MCF 10A (cell line): ENCODE results near the gene TYR. TPM values are rescaled to one million over a fixed set of nuclear protein-coding genes. Genes with fewer than 3 reads are reported as not detected.
"Not testable (repeated sequence)": the region's sequence is repeated elsewhere in the genome, so short reads cannot be mapped to it uniquely, and the experiment has no call there.

Experiments used
- BruUV-seq: library from RNA; stranded (reverse); fragments of 400-500 nt; replicated peaks from 2 replicates; lab custom pipeline; 2021; lab: Mats Ljungman, UMichigan
- CTCF ChIA-PET: fragments of 300-600 bp; sonication (Branson Sonifier 250); formaldehyde crosslinking; extraction: SDS; loops from one replicate; lab custom pipeline; 2021; ENCODE audit warnings: antibody characterized with exemption, inconsistent platforms; lab: Yijun Ruan, JAX
- POLR2A ChIA-PET: fragments of 300-600, 350-650 bp; sonication (Branson Sonifier 250); formaldehyde crosslinking; extraction: SDS; loops from one replicate; lab custom pipeline; 2020; ENCODE audit warnings: antibody characterized with exemption, inconsistent platforms; lab: Yijun Ruan, JAX
- DNase-seq: peaks from one replicate; pipeline ENCODE4 v3.0.0-alpha.2; 2018; ENCODE audit not compliant: unreplicated experiment
- H3K27ac Mint-ChIP-seq: one replicate; pipeline ENCODE4 v1.8.0; 2022; ENCODE audit warnings: mild to moderate bottlenecking, low read depth, mixed read lengths; ENCODE audit not compliant: unreplicated experiment
- H3K27me3 Mint-ChIP-seq: one replicate; pipeline ENCODE4 v1.8.0; 2022; ENCODE audit warnings: mixed read lengths; ENCODE audit not compliant: insufficient read depth, unreplicated experiment
- H3K36me3 Mint-ChIP-seq: one replicate; pipeline ENCODE4 v1.8.0; 2022; ENCODE audit warnings: mild to moderate bottlenecking, moderate library complexity, mixed read lengths; ENCODE audit not compliant: insufficient read depth, unreplicated experiment
- H3K4me1 Mint-ChIP-seq: one replicate; pipeline ENCODE4 v1.8.0; 2022; ENCODE audit warnings: mixed read lengths; ENCODE audit not compliant: insufficient read depth, unreplicated experiment
- H3K4me3 Mint-ChIP-seq: one replicate; pipeline ENCODE4 v1.8.0; 2022; ENCODE audit warnings: mild to moderate bottlenecking, moderate library complexity, mixed read lengths; ENCODE audit not compliant: unreplicated experiment
- H3K9me3 Mint-ChIP-seq: one replicate; pipeline ENCODE4 v1.8.0; 2022; ENCODE audit warnings: mixed read lengths; ENCODE audit not compliant: unreplicated experiment
- intact Hi-C: fragments of 100-400 bp; cut with micrococcal nuclease; formaldehyde crosslinking; loops from 2 replicates; pipeline ENCODE4 v1.14.1; 2022
- total RNA-seq: library from RNA; stranded (reverse); gene quantifications from 2 replicates; pipeline ENCODE4 v1.2.3, GENCODE V29; 2022
- TF ChIP-seq, protein P1 (sequence below): fragments of 200-600 bp; IDR thresholded peaks from one replicate; pipeline ENCODE4 v1.8.0; 2022; ENCODE audit warnings: antibody characterized with exemption, mild to moderate bottlenecking; ENCODE audit not compliant: unreplicated experiment

Gene TYR
- total RNA-seq, 1 experiment from 2014 or later = not detected

DNA sequence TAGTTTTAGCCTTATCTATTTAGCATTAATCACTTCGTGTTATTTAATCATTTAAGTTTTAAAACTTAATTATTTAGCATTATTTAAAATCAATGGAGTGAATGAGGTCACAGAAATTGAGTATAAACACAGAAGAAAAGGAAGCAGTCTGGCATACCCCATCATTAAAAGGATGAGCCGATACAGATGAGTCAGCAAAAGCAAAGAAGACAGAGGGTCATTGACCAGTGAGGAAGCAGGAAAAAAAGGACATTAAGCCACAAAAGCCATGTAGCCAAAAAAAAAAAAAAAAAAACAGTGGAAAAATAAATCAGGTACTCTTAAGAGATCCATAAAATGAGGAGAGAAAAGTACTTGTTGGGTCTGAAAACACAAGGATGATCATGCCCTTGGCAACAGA, 71.5 kb downstream of the TYR start:
- intact Hi-C loops = no loop called here
- no peak for DNase-seq
- H3K36me3 Mint-ChIP-seq = no peaks in the 10 kb centered on the region
- peaks cover 100% of the 10 kb centered on the region for H3K27me3 Mint-ChIP-seq
- ChIA-PET CTCF (interaction anchor here (0.6 kb wide), 1 partner anchor 1372 kb away, joined by 3 read pairs; no protein-coding TSS in a partner anchor), POLR2A (no interaction called here)
- TF ChIP-seq, protein P1, sequence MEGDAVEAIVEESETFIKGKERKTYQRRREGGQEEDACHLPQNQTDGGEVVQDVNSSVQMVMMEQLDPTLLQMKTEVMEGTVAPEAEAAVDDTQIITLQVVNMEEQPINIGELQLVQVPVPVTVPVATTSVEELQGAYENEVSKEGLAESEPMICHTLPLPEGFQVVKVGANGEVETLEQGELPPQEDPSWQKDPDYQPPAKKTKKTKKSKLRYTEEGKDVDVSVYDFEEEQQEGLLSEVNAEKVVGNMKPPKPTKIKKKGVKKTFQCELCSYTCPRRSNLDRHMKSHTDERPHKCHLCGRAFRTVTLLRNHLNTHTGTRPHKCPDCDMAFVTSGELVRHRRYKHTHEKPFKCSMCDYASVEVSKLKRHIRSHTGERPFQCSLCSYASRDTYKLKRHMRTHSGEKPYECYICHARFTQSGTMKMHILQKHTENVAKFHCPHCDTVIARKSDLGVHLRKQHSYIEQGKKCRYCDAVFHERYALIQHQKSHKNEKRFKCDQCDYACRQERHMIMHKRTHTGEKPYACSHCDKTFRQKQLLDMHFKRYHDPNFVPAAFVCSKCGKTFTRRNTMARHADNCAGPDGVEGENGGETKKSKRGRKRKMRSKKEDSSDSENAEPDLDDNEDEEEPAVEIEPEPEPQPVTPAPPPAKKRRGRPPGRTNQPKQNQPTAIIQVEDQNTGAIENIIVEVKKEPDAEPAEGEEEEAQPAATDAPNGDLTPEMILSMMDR = no peak
- no peak overlapping the region for H3K27ac Mint-ChIP-seq
- BruUV-seq = no TSS peak
- no peaks in the 10 kb centered on the region for H3K9me3 Mint-ChIP-seq
- H3K4me1 Mint-ChIP-seq = no peaks in the 10 kb centered on the region
- no peak overlapping the region for H3K4me3 Mint-ChIP-seq

DNA sequence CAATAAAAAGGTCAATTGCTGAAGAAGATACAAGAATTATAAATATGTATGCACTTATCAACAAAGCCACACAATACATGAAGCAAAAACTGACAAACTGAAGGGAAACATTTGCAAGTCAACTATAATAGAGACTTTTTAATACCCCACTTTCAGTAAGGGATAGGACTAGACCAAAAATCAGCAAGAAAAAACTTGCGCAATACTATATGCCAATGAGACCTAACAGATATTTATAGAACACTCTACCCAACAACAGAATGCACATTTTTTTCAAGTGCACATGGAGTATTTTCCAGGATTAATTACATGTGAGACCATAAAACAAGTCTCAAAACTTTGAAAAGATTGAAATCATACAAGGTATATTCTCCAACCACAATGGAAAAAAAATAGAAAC, 83.8 kb downstream of the TYR start:
- BruUV-seq, DNase-seq, H3K4me1 Mint-ChIP-seq: not testable (repeated sequence)

DNA sequence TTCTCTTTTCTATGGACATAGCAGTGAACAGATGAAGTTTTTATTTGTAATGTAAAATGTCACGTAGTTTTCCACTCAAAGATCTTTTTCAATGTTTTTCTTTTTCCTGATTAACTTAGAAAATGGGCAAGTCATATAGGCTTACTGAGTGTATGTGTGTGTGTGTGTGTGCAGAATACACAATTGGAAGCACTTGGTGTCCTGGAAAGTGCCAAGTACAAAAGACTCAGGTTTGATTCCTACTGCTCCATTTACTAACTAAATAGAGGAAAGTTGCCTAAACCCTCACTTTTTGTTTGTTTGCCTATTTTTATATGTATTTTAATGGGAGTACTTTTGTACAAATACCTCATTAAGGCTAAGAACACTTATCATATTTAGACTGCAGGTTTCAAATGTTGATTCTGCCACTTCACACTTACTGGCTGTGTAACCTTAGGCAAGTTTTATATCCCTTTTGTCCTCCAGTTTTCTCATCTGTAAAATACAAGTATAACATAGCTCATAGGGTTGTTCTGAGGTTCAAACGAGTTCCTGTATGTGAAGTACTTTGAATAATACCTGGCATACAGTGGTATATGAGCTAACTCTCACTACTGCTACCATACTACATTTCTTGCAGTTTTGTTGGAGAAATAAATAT, 90.1 kb downstream of the TYR start:
- peaks cover 99% of the 10 kb centered on the region for H3K27me3 Mint-ChIP-seq
- no peak overlapping the region for H3K27ac Mint-ChIP-seq
- H3K4me1 Mint-ChIP-seq = no peaks in the 10 kb centered on the region
- ChIA-PET CTCF (no interaction called here), POLR2A (no interaction called here)
- no peak overlapping the region for H3K4me3 Mint-ChIP-seq
- BruUV-seq = no TSS peak
- TF ChIP-seq, protein P1 = no peak
- intact Hi-C loops = no loop called here
- DNase-seq = no peak
- no peaks in the 10 kb centered on the region for H3K9me3 Mint-ChIP-seq
- H3K36me3 Mint-ChIP-seq = no peaks in the 10 kb centered on the region

More for the DNA sequence above, 83.8 kb downstream of the TYR start:
- peaks cover 93% of the 10 kb centered on the region for H3K27me3 Mint-ChIP-seq
- H3K36me3 Mint-ChIP-seq, CTCF ChIA-PET, H3K27ac Mint-ChIP-seq, POLR2A ChIA-PET, H3K4me3 Mint-ChIP-seq, intact Hi-C loops, H3K9me3 Mint-ChIP-seq: not testable (repeated sequence)

DNA sequence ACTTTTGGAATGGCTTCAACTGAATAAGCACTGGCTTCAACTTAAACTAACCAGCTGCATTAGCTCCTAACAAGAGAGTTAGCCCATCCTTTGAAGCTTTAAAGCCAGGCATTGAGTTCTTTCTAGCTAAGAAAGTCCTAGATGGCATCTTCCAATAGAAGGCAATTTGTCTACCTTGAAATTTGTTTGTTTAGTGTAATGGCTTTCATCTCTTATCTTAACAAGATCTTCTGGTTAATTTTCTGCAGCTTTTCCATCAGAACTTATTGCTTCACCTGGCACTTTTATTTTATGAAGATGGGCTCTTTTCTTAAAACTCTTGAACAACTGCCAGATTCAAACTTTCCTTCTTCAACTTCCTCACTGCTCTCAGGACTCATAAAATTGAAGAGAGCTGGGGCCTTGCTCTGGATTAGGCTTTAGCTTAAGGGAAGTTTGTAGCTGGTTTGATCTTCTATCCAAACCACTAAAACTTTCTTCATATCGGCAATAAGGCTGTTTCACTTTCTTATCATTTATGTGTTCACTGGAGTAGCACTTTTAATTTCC, 94.9 kb downstream of the TYR start:
- H3K36me3 Mint-ChIP-seq, POLR2A ChIA-PET, DNase-seq, H3K4me3 Mint-ChIP-seq, intact Hi-C loops, H3K27ac Mint-ChIP-seq, H3K4me1 Mint-ChIP-seq, BruUV-seq, H3K9me3 Mint-ChIP-seq: not testable (repeated sequence)
- CTCF ChIA-PET = interaction anchor here (1.0 kb wide), 1 partner anchor 60 kb away, joined by 5 read pairs; no protein-coding TSS in a partner anchor
- H3K27me3 Mint-ChIP-seq = peaks cover 99% of the 10 kb centered on the region

DNA sequence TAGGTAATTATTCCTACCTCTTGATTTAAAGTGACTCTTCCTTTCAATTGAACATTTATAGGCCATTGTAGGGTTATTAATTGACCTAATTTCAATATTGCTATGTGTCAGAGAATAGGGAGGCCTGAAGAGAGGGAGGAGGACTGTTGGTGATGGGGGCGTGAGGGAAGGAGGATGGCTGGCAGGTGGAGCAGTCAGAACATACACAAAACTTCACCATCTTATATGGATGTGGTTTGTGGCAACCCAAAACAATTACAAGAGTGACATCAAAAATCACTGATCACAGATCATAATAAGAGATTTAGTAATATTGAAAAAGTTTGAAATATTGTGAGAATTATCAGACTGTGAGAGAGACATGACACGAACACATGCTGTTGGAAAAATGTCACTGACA, 95.5 kb downstream of the TYR start:
- CTCF ChIA-PET, H3K27ac Mint-ChIP-seq, H3K4me1 Mint-ChIP-seq, intact Hi-C loops, H3K4me3 Mint-ChIP-seq, H3K9me3 Mint-ChIP-seq, BruUV-seq, POLR2A ChIA-PET, DNase-seq, H3K36me3 Mint-ChIP-seq: not testable (repeated sequence)
- peaks cover 99% of the 10 kb centered on the region for H3K27me3 Mint-ChIP-seq
